GM21360 (cell line): ENCODE measurements around the gene ATXN7L3.
"Not testable (repeated sequence)": the region's sequence is repeated elsewhere in the genome, so short reads cannot be mapped to it uniquely, and the experiment has no call there.

Source experiments
- ATAC-seq: cut with Tn5 transposase; IDR thresholded peaks from one replicate; pipeline ENCODE4 v1.9.1; 2021; ENCODE audit warnings: mild to moderate bottlenecking, moderate library complexity; ENCODE audit not compliant: unreplicated experiment

ATXN7L3 gene

GRCh38 chr17:44199553-44200477, at the start of gene ATXN7L3:
Gene ATXN7L3 (minus strand): TSS chr17:44199884. CDS start chr17:44198070, 1,814 bp downstream.
- peak; percentile 58 for ATAC-seq

DNA sequence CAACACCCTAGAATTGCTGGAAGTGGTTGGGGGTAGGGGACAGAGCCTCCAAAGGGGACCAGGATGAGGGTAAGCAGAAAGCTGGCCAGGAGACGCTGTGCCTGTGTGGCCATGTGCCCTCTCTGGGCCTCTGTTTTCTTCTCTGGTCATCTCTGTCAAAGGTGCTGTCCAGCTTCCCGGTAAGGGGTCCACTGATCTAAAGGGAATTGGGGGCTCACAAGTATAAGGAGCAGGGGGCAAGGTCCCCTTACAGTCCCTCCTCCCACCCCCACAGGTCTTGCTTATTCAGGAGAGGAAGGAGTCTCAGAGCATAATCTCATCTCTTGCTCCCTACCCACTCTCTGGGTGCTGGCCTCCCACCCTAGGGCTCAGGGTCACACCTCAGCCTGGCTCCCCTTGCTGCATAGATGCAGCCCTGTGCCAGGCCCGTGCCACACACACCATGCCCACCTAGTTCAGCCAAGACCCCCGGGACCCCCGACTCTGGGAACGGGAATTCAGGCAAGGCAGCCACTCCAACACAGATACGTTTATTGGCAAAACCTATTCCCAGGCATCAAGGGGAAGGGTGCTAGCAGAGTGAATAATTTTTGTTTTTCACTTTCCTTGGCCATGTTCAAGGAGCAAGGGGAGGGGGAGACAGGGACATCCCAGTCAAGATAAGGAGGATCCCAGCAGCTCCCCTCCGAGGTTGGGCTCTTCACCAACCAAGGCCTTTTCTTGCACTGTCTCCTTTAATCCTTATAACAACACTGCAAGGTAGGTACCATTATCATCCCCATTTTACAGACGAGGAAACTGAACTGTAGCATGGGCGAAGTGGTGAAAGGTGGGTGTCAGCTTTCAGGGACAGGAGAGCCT, 48.4 kb upstream of the ATXN7L3 start:
- ATAC-seq: no peak

- ATAC-seq: no peak
Measured at GRCh38 chr17:44247440-44247841, 47.8 kb upstream of the ATXN7L3 start.

GRCh38 chr17:44241106-44241624, 41.5 kb upstream of the ATXN7L3 start:
- no peak for ATAC-seq

DNA sequence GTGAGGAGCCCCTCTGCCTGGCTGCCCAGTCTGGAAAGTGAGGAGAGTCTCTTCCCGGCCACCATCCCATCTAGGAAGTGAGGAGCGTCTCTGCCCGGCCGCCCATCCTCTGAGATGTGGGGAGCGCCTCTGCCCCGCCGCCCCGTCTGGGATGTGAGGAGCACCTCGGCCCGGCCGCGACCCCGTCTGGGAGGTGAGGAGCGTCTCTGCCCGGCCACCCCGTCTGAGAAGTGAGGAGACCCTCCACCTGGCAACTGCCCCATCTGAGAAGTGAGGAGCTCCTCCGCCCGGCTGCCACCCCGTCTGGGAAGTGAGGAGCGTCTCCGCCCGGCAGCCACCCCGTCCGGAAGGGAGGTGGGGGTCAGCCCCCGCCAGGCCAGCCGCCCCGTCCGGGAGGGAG, 38.2 kb upstream of the ATXN7L3 start:
- ATAC-seq: not testable (repeated sequence)

GRCh38 chr17:44236444-44236991, 36.8 kb upstream of the ATXN7L3 start:
- ATAC-seq: no peak

GRCh38 chr17:44235583-44235936, 35.9 kb upstream of the ATXN7L3 start:
- no peak for ATAC-seq

GRCh38 chr17:44233582-44233981, 33.9 kb upstream of the ATXN7L3 start:
- no peak for ATAC-seq

DNA sequence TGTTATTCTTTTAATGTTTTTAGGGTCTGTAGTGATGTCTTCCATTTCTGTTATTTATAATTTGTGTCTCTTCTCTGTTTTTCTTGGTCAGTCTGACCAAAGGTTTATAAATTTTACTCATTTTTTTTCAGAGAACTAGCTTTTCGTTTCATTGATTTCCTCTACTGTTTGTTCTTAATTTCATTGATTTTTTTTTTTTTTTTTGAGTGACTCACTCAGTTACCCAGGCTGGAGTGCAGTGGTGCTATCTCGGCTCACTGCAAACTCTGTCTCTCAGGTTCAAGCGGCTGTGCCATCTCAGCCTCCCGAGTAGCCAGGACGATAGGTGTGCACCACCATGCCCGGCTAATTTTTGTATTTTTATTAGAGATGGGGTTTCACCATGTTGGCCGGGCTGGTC, 32.4 kb upstream of the ATXN7L3 start:
- ATAC-seq: no peak

DNA sequence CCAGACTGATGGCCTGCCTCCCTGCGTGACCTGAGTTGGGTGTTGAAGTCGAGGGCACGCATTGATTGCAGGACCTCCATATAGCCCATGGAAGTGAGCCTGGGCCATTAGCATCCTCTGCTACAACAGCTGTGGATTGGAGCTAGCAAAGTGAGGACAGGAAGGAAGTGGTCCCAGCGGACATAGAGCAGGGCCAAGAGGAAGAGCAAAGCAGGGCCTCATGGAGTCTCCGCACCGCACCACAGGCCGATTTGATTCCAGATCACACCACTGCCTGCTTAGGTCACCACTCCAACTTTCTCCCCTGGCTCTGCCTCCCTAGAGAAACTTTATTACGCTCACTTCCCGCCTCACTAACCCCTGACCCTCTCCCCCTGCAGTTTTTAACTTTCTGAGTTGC, 30.5 kb upstream of the ATXN7L3 start:
- ATAC-seq: no peak

GRCh38 chr17:44229090-44229489, 29.4 kb upstream of the ATXN7L3 start:
- ATAC-seq: no peak

GRCh38 chr17:44223541-44224071, 23.9 kb upstream of the ATXN7L3 start:
- ATAC-seq: no peak

DNA sequence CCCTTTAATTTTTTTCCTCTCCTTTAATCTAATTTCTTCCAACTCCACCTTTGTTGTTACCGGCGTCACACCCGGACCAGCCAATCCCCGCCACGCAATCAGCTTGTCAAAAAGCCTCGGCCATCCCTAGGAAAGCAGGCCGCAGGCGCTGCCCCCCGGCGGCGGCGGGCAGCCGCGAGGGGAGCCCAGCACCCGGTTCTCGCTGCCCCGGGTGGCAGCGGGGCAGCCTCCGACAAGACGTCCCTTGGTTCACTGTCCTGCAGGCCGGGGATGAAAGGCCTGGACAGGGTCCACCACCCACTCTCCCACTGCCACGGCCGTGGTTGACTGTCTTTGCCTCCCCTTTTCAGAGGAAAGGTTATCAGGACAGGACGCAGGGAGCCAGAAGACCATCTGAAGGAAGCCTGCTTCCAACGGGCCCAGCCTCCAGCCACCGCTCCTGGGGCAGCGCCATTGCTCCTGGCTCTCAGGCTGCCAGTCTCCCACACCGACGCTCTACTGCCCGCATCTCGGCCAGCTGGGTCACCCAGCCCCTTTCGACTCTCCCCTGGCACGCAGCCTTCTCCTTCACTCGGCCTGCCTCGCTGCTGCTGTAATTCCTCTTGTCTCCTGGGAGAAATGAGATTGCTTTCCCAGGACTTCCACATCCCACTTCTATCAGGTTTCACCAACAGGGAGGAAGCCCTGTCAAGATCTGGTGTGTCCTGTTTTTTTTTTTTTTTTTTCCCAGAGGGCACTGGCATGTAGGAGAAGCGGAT, 22.6 kb upstream of the ATXN7L3 start:
- no peak for ATAC-seq

- no peak for ATAC-seq
Measured at GRCh38 chr17:44221862-44222111, 22.1 kb upstream of the ATXN7L3 start.

GRCh38 chr17:44221084-44221861, 21.6 kb upstream of the ATXN7L3 start:
- no peak for ATAC-seq

- ATAC-seq: no peak
Measured at GRCh38 chr17:44220213-44221083, 20.8 kb upstream of the ATXN7L3 start.

- peak; percentile 8 for ATAC-seq
Measured at GRCh38 chr17:44219616-44220212, 20.0 kb upstream of the ATXN7L3 start, which contains the start of gene UBTF. Gene UBTF (minus strand): TSS chr17:44219675. CDS start chr17:44218229, 1,446 bp downstream.

DNA sequence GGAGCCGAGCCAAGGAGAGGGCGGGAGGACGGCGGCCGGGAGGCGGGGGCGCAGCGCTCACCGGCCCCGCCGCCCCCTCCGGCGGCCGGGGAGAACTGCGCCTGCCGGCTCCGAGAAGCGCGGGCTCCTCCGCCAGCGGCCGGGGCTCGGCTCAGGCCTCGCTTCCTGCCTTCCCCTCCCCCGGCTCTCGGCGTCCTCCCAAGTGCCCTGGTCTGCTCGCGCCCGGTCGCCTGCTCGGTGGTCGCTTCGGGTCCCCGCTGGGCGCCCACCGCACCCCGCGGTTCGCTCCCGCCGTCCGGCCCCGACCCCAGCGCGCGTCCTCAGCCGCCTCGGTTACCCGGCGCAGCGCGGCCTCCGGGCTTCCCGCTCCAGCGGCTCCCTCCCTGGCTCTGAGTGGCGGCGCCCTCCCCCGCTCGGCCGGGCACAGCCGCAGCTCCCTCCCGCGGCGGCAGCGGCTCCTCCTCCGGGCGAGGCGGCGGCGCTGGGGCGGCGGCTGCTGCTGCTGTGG, 19.5 kb upstream of the ATXN7L3 start:
- peak; percentile 28 for ATAC-seq
